Osteoblast (primary cell): ENCODE measurements around the gene HORMAD2. TPM values are rescaled to one million over a fixed set of nuclear protein-coding genes. Genes with fewer than 3 reads are reported as not detected.

ENCODE experiments used
- DNase-seq: peaks from one replicate; pipeline ENCODE4 v3.0.0; 2011; ENCODE audit warnings: low spot score, mixed read lengths; ENCODE audit not compliant: insufficient read length; ENCODE audit errors: missing footprints
- H2AFZ ChIP-seq: 2 replicates; pipeline ENCODE4 v1.6.0; 2011; ENCODE audit warnings: mild to moderate bottlenecking, low read length
- H3K27ac ChIP-seq: 2 replicates; pipeline ENCODE4 v1.5.1; 2011; ENCODE audit warnings: mild to moderate bottlenecking, low read depth, low read length, moderate library complexity
- H3K27me3 ChIP-seq: 2 replicates; pipeline ENCODE4 v1.6.0; 2012; ENCODE audit warnings: mild to moderate bottlenecking, control low read depth, inconsistent platforms, low read length, moderate library complexity; ENCODE audit not compliant: insufficient read depth
- H3K36me3 ChIP-seq: 2 replicates; pipeline ENCODE4 v1.5.1; 2011; ENCODE audit warnings: mild to moderate bottlenecking, low read length, control low read depth, moderate library complexity; ENCODE audit not compliant: insufficient read depth
- H3K4me1 ChIP-seq: 2 replicates; pipeline ENCODE4 v1.5.1; 2011; ENCODE audit warnings: mild to moderate bottlenecking, low read length, control low read depth, moderate library complexity; ENCODE audit not compliant: insufficient read depth
- H3K4me2 ChIP-seq: 2 replicates; pipeline ENCODE4 v1.6.0; 2011; ENCODE audit warnings: mild to moderate bottlenecking, low read length; ENCODE audit not compliant: insufficient read depth
- H3K4me3 ChIP-seq: fragments of 200-600 bp; sonication (generic); 3 replicates; pipeline ENCODE4 v1.5.1; 2012; ENCODE audit warnings: mild to moderate bottlenecking, low read length, inconsistent platforms; ENCODE audit not compliant: insufficient read depth
- H3K79me2 ChIP-seq: 2 replicates; pipeline ENCODE4 v1.6.0; 2012; ENCODE audit warnings: mild to moderate bottlenecking, low read length, control low read depth, inconsistent platforms; ENCODE audit not compliant: insufficient read depth
- H3K9me3 ChIP-seq: 2 replicates; pipeline ENCODE4 v1.5.1; 2011; ENCODE audit warnings: low read depth, low read length, control low read depth
- H4K20me1 ChIP-seq: 2 replicates; pipeline ENCODE4 v1.6.0; 2012; ENCODE audit warnings: mild to moderate bottlenecking, low read length, control low read depth; ENCODE audit not compliant: insufficient read depth
- CTCF ChIP-seq: IDR thresholded peaks from 2 replicates; pipeline ENCODE4 v1.5.1; 2011; ENCODE audit warnings: mild to moderate bottlenecking, low read depth, low read length, moderate library complexity; ENCODE audit errors: extremely low read depth
- total RNA-seq: library from RNA; depleted of rRNA; stranded (reverse); fragments of >200 nt; gene quantifications from 2 replicates; pipeline ENCODE4 v1.2.3, GENCODE V29; 2012

The HORMAD2 gene
- total RNA-seq, 1 donor: under 0.01 TPM

GRCh38 chr22:30195245-30196140 is 115.2 kb downstream of the HORMAD2 start:
- peaks cover 44% of the 10 kb centered on the region for H3K4me1 ChIP-seq
- H3K4me2 ChIP-seq: peak overlapping the region; percentile 54
- peak; percentile 70 for DNase-seq
- no peak overlapping the region for H2AFZ ChIP-seq
- H3K4me3 ChIP-seq: peak overlapping the region; percentile 29
- H3K27ac ChIP-seq: peak overlapping the region; percentile 100
- no peaks in the 10 kb centered on the region for H3K27me3 ChIP-seq
- TF ChIP-seq CTCF: no peak
- no peaks in the 10 kb centered on the region for H3K9me3 ChIP-seq
- no peaks in the 10 kb centered on the region for H3K79me2 ChIP-seq
- H4K20me1 ChIP-seq: no peaks in the 10 kb centered on the region
- H3K36me3 ChIP-seq: no peaks in the 10 kb centered on the region

GRCh38 chr22:30196141-30196879 is 116.0 kb downstream of the HORMAD2 start:
- Histone ChIP-seq H3K27ac (peak overlapping the region; percentile 100), H2AFZ (no peak overlapping the region), H3K79me2 (no peaks in the 10 kb centered on the region), H3K4me1 (peaks cover 36% of the 10 kb centered on the region), H3K4me2 (peak overlapping the region; percentile 56), H3K4me3 (peak overlapping the region; percentile 21), H3K9me3 (no peaks in the 10 kb centered on the region), H3K36me3 (no peaks in the 10 kb centered on the region), H3K27me3 (no peaks in the 10 kb centered on the region), H4K20me1 (no peaks in the 10 kb centered on the region)
- no peak for TF ChIP-seq CTCF
- peak; percentile 92 for DNase-seq

- H3K4me1 ChIP-seq: peaks cover 32% of the 10 kb centered on the region
- H3K27ac ChIP-seq: peak overlapping the region; percentile 100
- no peaks in the 10 kb centered on the region for H3K27me3 ChIP-seq
- no peaks in the 10 kb centered on the region for H4K20me1 ChIP-seq
- no peak overlapping the region for H2AFZ ChIP-seq
- no peaks in the 10 kb centered on the region for H3K79me2 ChIP-seq
- H3K36me3 ChIP-seq: no peaks in the 10 kb centered on the region
- DNase-seq: peak; percentile 93
- no peaks in the 10 kb centered on the region for H3K9me3 ChIP-seq
- TF ChIP-seq CTCF: no peak
- peak overlapping the region; percentile 56 for H3K4me2 ChIP-seq
- no peak overlapping the region for H3K4me3 ChIP-seq
Observed at GRCh38 chr22:30196880-30197336, 116.6 kb downstream of the HORMAD2 start.

- H3K4me1 ChIP-seq: peaks cover 27% of the 10 kb centered on the region
- no peak overlapping the region for H2AFZ ChIP-seq
Observed at GRCh38 chr22:30197389-30197788, 117.1 kb downstream of the HORMAD2 start.

More at GRCh38 chr22:30197389-30197788, 117.1 kb downstream of the HORMAD2 start:
- no peaks in the 10 kb centered on the region for H4K20me1 ChIP-seq
- peak overlapping the region; percentile 56 for H3K4me2 ChIP-seq
- DNase-seq: no peak
- no peaks in the 10 kb centered on the region for H3K27me3 ChIP-seq
- peak overlapping the region; percentile 100 for H3K27ac ChIP-seq
- TF ChIP-seq CTCF: no peak
- no peaks in the 10 kb centered on the region for H3K9me3 ChIP-seq
- no peak overlapping the region for H3K4me3 ChIP-seq
- no peaks in the 10 kb centered on the region for H3K36me3 ChIP-seq
- H3K79me2 ChIP-seq: no peaks in the 10 kb centered on the region
